Caco-2 (cell line): ENCODE data around the gene BCL2L12. TPM values are rescaled to one million over a fixed set of nuclear protein-coding genes. Genes with fewer than 3 reads are reported as not detected.

Experiments used
- BruUV-seq: library from RNA; stranded (reverse); fragments of 400-500 nt; replicated peaks from 2 replicates; lab custom pipeline; 2021; lab: Mats Ljungman, UMichigan
- CTCF ChIA-PET: fragments of 300-600 bp; sonication (Branson Sonifier 250); formaldehyde crosslinking; loops from one replicate; lab custom pipeline; 2022; ENCODE audit warnings: antibody characterized with exemption; lab: Charles Lee
- POLR2A ChIA-PET: fragments of 300-600 bp; sonication (Branson Sonifier 250); formaldehyde crosslinking; loops from one replicate; lab custom pipeline; 2022; ENCODE audit warnings: antibody characterized with exemption; lab: Charles Lee
- DNase-seq, 2 experiments: peaks; one replicate each; pipeline versions ENCODE4 v3.0.0 to v3.0.0-alpha.2; 2020 to 2022
- H3K27me3 ChIP-seq: replicated peaks from 2 replicates; pipeline ENCODE4 v1.6.0; 2011; ENCODE audit warnings: low read length; ENCODE audit not compliant: control insufficient read depth, insufficient read depth
- H3K36me3 ChIP-seq: 2 replicates; pipeline ENCODE4 v1.5.1; 2011; ENCODE audit warnings: low read length; ENCODE audit not compliant: control insufficient read depth, insufficient read depth
- H3K4me1 ChIP-seq: fragments of 250-450 bp; sonication (Bioruptor Pico); 2 replicates; pipeline ENCODE4 v1.5.1; 2020; ENCODE audit warnings: mild to moderate bottlenecking
- H3K4me3 ChIP-seq: 2 replicates; pipeline ENCODE4 v1.5.1; 2011; ENCODE audit warnings: low read depth, mild to moderate bottlenecking, control low read depth, low read length
- H3K9me3 ChIP-seq: fragments of 250-450 bp; sonication (Bioruptor Pico); 2 replicates; pipeline ENCODE4 v1.5.1; 2020; ENCODE audit warnings: mild to moderate bottlenecking, moderate library complexity
- H3K27ac Mint-ChIP-seq: one replicate; pipeline ENCODE4 v1.8.0; 2022; ENCODE audit warnings: mixed read lengths; ENCODE audit not compliant: unreplicated experiment
- H3K27me3 Mint-ChIP-seq: one replicate; pipeline ENCODE4 v1.8.0; 2022; ENCODE audit warnings: mixed read lengths; ENCODE audit not compliant: insufficient read depth, unreplicated experiment
- H3K36me3 Mint-ChIP-seq: one replicate; pipeline ENCODE4 v1.8.0; 2022; ENCODE audit warnings: mild to moderate bottlenecking, mixed read lengths; ENCODE audit not compliant: insufficient read depth, unreplicated experiment
- H3K4me1 Mint-ChIP-seq: one replicate; pipeline ENCODE4 v1.8.0; 2022; ENCODE audit warnings: low read depth, mixed read lengths; ENCODE audit not compliant: unreplicated experiment
- H3K4me3 Mint-ChIP-seq: one replicate; pipeline ENCODE4 v1.8.0; 2022; ENCODE audit warnings: mild to moderate bottlenecking, moderate library complexity, mixed read lengths; ENCODE audit not compliant: unreplicated experiment
- H3K9me3 Mint-ChIP-seq: one replicate; pipeline ENCODE4 v1.8.0; 2022; ENCODE audit warnings: mixed read lengths; ENCODE audit not compliant: unreplicated experiment
- intact Hi-C: fragments of 100-400 bp; cut with micrococcal nuclease; formaldehyde crosslinking; loops from one replicate; pipeline ENCODE4 v1.10.0; 2022; ENCODE audit not compliant: unreplicated experiment
- total RNA-seq: library from RNA; stranded (reverse); gene quantifications from 2 replicates; pipeline ENCODE4 v1.2.3, GENCODE V29; 2022
- TF ChIP-seq, protein P1 (sequence below), 2 experiments: fragments of 200-600 bp in 1 of 2; IDR thresholded peaks; 1 replicate in 1 of 2; 2 replicates in 1 of 2; pipeline versions ENCODE4 v1.5.1 to v1.8.0; 2011 to 2022; ENCODE audit warnings: antibody characterized with exemption in 1 of 2, control low read depth in 1 of 2, inconsistent platforms in 1 of 2, low read depth in 1 of 2, low read length in 1 of 2, mild to moderate bottlenecking in 1 of 2, moderate library complexity in 1 of 2; ENCODE audit not compliant: insufficient read depth in 1 of 2, severe bottlenecking in 1 of 2, unreplicated experiment in 1 of 2

BCL2L12 gene
- total RNA-seq, 1 experiment from 2014 or later = 111 TPM

DNA sequence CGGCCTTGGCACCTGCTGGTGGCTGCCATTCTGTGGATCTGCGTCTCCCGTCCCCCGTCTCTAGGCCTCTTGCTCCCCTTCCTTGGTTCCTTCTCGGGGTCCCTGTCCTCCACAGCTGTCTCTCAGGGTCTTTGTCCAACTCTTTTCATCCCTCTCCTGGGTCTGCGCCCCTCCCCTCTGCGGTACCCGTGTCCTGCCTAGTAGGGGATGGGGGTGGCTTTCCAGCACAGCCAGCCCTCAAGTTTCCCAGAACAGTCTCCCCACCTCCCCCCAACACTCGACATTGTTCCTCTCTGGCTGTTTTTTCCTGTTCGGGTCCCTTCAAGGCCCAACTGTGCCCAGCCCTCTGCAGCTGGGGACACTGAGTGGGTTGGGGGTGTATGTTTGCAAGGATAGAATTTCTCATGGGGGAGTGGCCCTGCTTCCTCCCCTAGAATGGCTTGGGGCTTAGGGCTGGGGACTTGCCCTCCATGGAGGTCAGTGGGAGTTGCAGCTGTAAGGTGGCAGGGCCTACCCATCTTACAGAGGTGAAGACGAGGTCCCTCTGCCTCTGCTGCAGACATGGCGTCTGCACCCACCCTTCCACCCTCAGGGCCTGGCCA lies 22.9 kb downstream of the BCL2L12 start:
- POLR2A ChIA-PET = no interaction called here
- Histone ChIP-seq H3K4me3 (no peak overlapping the region), H3K4me1 (no peaks in the 10 kb centered on the region), H3K36me3 (peaks cover 3% of the 10 kb centered on the region; the same call in 1 of the 2 replicates), H3K9me3 (no peaks in the 10 kb centered on the region), H3K27me3 (no peaks in the 10 kb centered on the region)
- TF ChIP-seq, protein P1, sequence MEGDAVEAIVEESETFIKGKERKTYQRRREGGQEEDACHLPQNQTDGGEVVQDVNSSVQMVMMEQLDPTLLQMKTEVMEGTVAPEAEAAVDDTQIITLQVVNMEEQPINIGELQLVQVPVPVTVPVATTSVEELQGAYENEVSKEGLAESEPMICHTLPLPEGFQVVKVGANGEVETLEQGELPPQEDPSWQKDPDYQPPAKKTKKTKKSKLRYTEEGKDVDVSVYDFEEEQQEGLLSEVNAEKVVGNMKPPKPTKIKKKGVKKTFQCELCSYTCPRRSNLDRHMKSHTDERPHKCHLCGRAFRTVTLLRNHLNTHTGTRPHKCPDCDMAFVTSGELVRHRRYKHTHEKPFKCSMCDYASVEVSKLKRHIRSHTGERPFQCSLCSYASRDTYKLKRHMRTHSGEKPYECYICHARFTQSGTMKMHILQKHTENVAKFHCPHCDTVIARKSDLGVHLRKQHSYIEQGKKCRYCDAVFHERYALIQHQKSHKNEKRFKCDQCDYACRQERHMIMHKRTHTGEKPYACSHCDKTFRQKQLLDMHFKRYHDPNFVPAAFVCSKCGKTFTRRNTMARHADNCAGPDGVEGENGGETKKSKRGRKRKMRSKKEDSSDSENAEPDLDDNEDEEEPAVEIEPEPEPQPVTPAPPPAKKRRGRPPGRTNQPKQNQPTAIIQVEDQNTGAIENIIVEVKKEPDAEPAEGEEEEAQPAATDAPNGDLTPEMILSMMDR (IDR thresholded peaks at IDR 0.05; ENCODE audit: insufficient read depth in 1 of 2, low read depth in 1 of 2, low read length in 1 of 2, severe bottlenecking in 1 of 2, unreplicated experiment in 1 of 2) = no peak
- no peak for DNase-seq
- CTCF ChIA-PET = no interaction called here
- peak overlapping the region; percentile 67 for H3K27ac Mint-ChIP-seq
- intact Hi-C loops = no loop called here
- no TSS peak for BruUV-seq
- H3K4me3 Mint-ChIP-seq = no peak overlapping the region
- peaks cover 14% of the 10 kb centered on the region for H3K4me1 Mint-ChIP-seq
- peaks cover 1% of the 10 kb centered on the region for H3K9me3 Mint-ChIP-seq
- H3K27me3 Mint-ChIP-seq = no peaks in the 10 kb centered on the region
- H3K36me3 Mint-ChIP-seq = peaks cover 93% of the 10 kb centered on the region

DNA sequence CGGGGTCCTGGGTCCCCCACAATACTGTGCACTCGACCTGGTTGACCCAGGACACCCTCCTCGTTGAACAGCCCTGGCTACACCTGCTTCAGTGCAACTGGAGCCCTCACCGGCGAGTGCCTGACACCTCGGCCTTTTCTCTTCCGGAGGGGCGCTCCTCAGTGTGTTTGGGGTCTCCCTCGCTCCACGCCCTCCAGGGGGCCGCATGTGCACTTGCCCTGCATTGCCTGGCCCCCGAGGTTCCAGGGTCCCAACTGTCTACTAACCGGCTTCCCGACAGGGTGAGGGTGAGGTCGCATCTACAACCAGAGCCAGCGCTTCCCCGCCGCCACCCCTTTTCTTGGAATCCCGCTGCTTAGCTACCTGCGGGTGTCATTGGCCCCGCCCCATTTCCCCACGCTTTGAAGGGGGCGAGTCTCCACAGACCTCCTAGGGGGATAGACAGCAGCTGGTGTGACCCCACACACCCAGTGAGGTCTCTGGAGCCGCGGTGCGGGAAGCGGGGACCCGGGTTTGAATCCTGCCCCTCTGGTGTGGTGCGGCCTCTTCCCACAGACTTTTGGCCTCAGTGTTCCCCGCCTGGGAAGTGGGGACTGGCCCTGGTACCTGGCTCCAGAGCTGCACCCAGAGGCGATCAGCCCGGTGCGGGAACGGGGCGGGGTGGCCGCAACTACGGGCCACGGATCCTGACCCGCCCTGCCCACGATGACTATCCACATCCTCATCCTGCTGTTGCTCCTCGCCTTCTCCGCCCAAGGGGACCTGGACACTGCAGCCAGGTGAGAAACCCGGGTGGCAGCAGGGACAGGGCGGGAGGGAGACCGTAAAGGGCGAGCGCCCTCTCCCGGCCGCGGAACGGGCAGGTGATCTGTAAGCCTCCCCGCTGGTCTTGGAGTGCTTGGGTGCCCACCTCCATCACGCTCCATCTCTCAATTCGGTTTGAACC lies 23.7 kb downstream of the BCL2L12 start, which contains the start of gene ADM5:
Gene ADM5, plus strand, starts transcription at position 462 of the 946 bp plus-strand sequence. Its CDS starts 244 bp downstream, at position 706.
- DNase-seq = no peak
- Mint-ChIP-seq H3K27ac (peak within 1 kb of the TSS; percentile 67), H3K4me1 (peaks cover 14% of the 10 kb centered on the region), H3K27me3 (no peaks in the 10 kb centered on the region), H3K36me3 (peaks cover 85% of the 10 kb centered on the region), H3K9me3 (peaks cover 9% of the 10 kb centered on the region), H3K4me3 (peak within 1 kb of the TSS; percentile 58)
- POLR2A ChIA-PET = no interaction called here
- no TSS peak for BruUV-seq
- H3K4me1 ChIP-seq = no peaks in the 10 kb centered on the region
- H3K9me3 ChIP-seq = no peaks in the 10 kb centered on the region
- H3K4me3 ChIP-seq = no peak within 1 kb of the TSS
- H3K27me3 ChIP-seq = no peaks in the 10 kb centered on the region
- TF ChIP-seq, protein P1 (IDR thresholded peaks at IDR 0.05; ENCODE audit: insufficient read depth in 1 of 2, low read depth in 1 of 2, low read length in 1 of 2, severe bottlenecking in 1 of 2, unreplicated experiment in 1 of 2) = no peak
- H3K36me3 ChIP-seq = peaks cover 3% of the 10 kb centered on the region; the same call in 1 of the 2 replicates
- CTCF ChIA-PET = no interaction called here
- intact Hi-C loops = no loop called here

DNA sequence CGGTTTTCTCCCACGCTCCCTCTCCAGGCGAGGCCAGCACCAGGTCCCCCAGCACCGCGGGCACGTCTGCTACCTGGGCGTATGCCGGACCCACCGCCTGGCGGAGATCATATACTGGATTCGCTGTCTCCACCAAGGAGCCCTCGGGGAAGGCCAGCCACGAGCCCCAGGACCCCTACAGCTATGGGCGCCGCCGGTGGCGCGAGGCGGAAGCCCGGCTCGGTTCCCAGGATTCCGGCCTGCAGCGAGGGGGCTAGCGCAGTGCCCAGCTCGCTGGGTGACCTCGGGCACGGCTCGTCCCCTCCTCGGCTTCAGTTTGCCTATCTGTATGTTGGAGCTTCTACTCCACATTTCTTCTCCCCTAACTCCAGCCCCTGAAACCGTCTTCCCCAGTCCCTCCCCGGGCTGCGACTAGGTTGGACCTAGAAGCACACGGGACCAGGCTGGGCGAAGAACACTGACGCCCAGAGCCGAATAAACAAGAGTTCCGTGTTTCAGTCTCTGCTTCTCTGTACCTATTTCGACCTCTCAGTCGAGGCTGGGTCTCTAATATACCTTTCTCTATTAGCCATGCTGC lies 24.4 kb downstream of the BCL2L12 start:
- peak overlapping the region; percentile 60 for H3K27ac Mint-ChIP-seq
- Histone ChIP-seq H3K4me3 (no peak overlapping the region), H3K4me1 (no peaks in the 10 kb centered on the region), H3K27me3 (no peaks in the 10 kb centered on the region), H3K36me3 (peaks cover 3% of the 10 kb centered on the region; the same call in 1 of the 2 replicates), H3K9me3 (0 out of 2 replicates have a peak, but pooled peaks cover 2% of the 10 kb centered on the region)
- peaks cover 14% of the 10 kb centered on the region for H3K4me1 Mint-ChIP-seq
- no TSS peak for BruUV-seq
- POLR2A ChIA-PET = interaction anchor here (0.7 kb wide), 1 partner anchor 738 kb away, joined by 5 read pairs; no protein-coding TSS in a partner anchor
- no peaks in the 10 kb centered on the region for H3K27me3 Mint-ChIP-seq
- no peak for DNase-seq
- intact Hi-C loops = no loop called here
- CTCF ChIA-PET = no interaction called here
- H3K36me3 Mint-ChIP-seq = peaks cover 78% of the 10 kb centered on the region
- peak overlapping the region; percentile 58 for H3K4me3 Mint-ChIP-seq
- TF ChIP-seq, protein P1 (IDR thresholded peaks at IDR 0.05; ENCODE audit: insufficient read depth in 1 of 2, low read depth in 1 of 2, low read length in 1 of 2, severe bottlenecking in 1 of 2, unreplicated experiment in 1 of 2) = no peak
- H3K9me3 Mint-ChIP-seq = peaks cover 10% of the 10 kb centered on the region
